OCI-LY7 (cell line): ENCODE data around the gene PABPN1L.

Experiments used
- CTCF ChIP-seq: fragments of 200-600 bp; sonication (generic); conservative IDR thresholded peaks from 2 replicates; pipeline ENCODE4 v1.5.1; 2014; ENCODE audit warnings: mild to moderate bottlenecking, antibody characterized with exemption, low read length, moderate library complexity, mixed read lengths
- EZH2phosphoT487 ChIP-seq: fragments of 200-600 bp; sonication (generic); IDR thresholded peaks from 2 replicates; pipeline ENCODE4 v1.6.1; 2018; ENCODE audit warnings: low read depth, borderline replicate concordance, mild to moderate bottlenecking, mixed run types, antibody characterized with exemption, low read length, moderate library complexity, mixed read lengths

DNA sequence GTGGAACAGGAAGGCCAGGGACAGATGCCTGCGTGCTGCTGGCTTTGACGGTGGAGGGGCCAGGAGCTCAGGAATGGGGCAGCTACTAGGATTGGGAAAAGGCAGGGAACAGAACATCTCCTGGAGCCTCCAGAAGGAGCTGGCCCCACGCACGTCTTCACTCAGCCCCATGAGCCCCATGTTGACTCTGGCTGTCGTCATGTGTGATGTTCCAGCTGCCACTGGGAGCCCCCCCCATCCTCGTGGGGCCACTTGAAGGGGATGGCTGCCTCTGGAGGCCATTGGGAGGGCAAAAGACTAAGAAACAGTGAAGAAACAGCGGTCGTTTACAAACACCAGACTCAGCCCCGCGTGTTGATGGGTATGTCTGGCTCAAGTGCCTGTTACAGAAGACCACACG lies 36.2 kb downstream of the PABPN1L start:
- TF ChIP-seq CTCF (no peak), EZH2phosphoT487 (no peak)
